ENCODE results near the gene KIF18B. TPM values are rescaled to one million over a fixed set of nuclear protein-coding genes. Genes with fewer than 3 reads are reported as not detected.

KIF18B gene
- total RNA-seq, 1 experiment from 2014 or later = 82.2 TPM

DNA sequence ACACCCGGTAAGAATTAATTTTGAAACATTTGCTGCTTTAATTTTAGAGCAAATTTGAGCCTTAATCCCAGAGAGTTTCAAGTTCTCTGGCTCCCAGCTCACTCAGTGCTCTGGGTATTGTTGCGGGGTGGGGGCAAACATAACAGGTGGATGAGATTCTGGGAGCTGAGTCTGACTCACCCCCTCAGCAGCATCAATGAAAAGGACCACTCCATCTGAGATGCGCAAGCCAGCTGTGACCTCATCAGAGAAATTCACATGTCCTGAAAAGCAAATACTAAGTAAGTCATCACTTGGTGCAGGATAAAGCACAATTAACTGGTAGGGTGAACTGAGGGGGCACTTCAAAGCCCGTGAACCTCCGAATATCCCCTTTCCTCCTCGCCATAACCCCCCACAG is 68.2 kb downstream of the KIF18B start (continued):
- TF ChIP-seq, protein P1, sequence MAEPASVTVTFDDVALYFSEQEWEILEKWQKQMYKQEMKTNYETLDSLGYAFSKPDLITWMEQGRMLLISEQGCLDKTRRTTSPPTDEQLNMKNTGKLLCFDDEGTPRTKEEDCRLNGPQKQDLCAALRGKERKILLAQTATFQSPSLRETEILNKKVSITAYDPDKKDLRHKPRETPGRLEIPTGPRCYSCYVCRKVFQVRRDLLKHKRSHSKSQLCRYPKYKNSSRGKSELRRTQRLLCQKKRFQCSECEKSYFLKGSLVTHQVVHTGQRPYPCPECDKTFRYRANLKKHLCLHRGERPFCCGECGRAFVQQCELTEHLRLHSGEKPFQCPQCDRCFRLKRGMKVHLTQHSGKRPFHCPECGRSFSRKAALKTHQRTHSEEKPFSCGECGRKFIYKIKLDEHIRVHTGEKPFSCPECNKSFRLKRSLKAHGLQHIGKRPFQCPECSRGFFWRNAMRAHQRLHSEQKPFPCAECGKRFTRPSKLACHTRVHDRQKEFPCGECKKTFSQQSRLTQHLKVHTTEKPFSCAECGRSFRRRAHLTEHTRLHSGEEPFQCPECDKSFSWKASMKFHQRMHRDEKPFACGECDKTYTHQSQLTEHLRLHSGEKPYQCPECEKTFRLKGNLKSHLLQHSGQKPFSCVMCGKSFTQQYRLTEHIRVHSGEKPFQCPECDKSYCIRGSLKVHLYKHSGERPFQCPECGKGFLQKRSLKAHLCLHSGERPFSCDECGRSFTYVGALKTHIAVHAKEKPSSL (CRISPR knock-in tag; conservative IDR thresholded peaks at IDR 0.05) = no peak
- TF ChIP-seq GTF2I (CRISPR knock-in tag; conservative IDR thresholded peaks at IDR 0.05) = no peak
- no peak for TF ChIP-seq SOX15 (CRISPR knock-in tag; IDR thresholded peaks at IDR 0.05)
- TF ChIP-seq ATF2 (CRISPR knock-in tag; IDR thresholded peaks at IDR 0.05; ENCODE audit: borderline replicate concordance, low read depth) = no peak

- Mint-ChIP-seq H3K36me3 (peaks cover 71% of the 10 kb centered on the region), H3K4me1 (no peaks in the 10 kb centered on the region), H3K27me3 (ENCODE audit: low read depth) (no peaks in the 10 kb centered on the region), H3K4me3 (no peak overlapping the region), H3K27ac (no peak overlapping the region), H3K9me3 (no peaks in the 10 kb centered on the region)
- TF ChIP-seq IRF1 (CRISPR knock-in tag; IDR thresholded peaks at IDR 0.05) (no peak), ETV6 (CRISPR knock-in tag; IDR thresholded peaks at IDR 0.05) (no peak), CDX4 (CRISPR knock-in tag; IDR thresholded peaks at IDR 0.05; ENCODE audit: borderline replicate concordance) (no peak), NFYB (CRISPR knock-in tag; conservative IDR thresholded peaks at IDR 0.05; ENCODE audit: low read depth) (no peak), ZBTB21 (CRISPR knock-in tag; IDR thresholded peaks at IDR 0.05; ENCODE audit: borderline replicate concordance) (no peak), SMAD3 (CRISPR knock-in tag; IDR thresholded peaks at IDR 0.05; ENCODE audit: borderline replicate concordance) (no peak), NR2C2 (CRISPR knock-in tag; IDR thresholded peaks at IDR 0.05) (no peak), GABPB1 (CRISPR knock-in tag; IDR thresholded peaks at IDR 0.05) (no peak)
- TF ChIP-seq, protein P2, sequence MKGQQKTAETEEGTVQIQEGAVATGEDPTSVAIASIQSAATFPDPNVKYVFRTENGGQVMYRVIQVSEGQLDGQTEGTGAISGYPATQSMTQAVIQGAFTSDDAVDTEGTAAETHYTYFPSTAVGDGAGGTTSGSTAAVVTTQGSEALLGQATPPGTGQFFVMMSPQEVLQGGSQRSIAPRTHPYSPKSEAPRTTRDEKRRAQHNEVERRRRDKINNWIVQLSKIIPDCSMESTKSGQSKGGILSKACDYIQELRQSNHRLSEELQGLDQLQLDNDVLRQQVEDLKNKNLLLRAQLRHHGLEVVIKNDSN (CRISPR knock-in tag; IDR thresholded peaks at IDR 0.05) = no peak
- TF ChIP-seq, protein P1 (CRISPR knock-in tag; conservative IDR thresholded peaks at IDR 0.05) = no peak
- TF ChIP-seq, protein P3, sequence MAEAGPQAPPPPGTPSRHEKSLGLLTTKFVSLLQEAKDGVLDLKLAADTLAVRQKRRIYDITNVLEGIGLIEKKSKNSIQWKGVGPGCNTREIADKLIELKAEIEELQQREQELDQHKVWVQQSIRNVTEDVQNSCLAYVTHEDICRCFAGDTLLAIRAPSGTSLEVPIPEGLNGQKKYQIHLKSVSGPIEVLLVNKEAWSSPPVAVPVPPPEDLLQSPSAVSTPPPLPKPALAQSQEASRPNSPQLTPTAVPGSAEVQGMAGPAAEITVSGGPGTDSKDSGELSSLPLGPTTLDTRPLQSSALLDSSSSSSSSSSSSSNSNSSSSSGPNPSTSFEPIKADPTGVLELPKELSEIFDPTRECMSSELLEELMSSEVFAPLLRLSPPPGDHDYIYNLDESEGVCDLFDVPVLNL (CRISPR knock-in tag; IDR thresholded peaks at IDR 0.05; ENCODE audit: borderline replicate concordance, low read depth) = no peak
- ATAC-seq (no peak), DNase-seq (ENCODE audit: low spot score) (no peak)
- CTCF ChIA-PET = interaction anchor here (0.5 to 3.0 kb wide), 28 partner anchors 9 to 439 kb away, joined by 3 to 32 read pairs (median 4); partner anchors contain the start of genes ACBD4 and EFTUD2
- POLR2A ChIA-PET = interaction anchor here (0.7 kb wide), 1 partner anchor 103 kb away, joined by 4 read pairs; no protein-coding TSS in a partner anchor
These were observed 68.8 kb downstream of the KIF18B start for GRCh38 chr17:44878627-44879221.
